Right lobe of liver (tissue), 6 donors: Measurements from ENCODE around the gene URAD. TPM values are rescaled to one million over a fixed set of nuclear protein-coding genes. Genes with fewer than 3 reads are reported as not detected.

Source experiments
- ATAC-seq, 4 donors: fragments of 200-7000 bp; cut with Tn5 transposase; one replicate each; pipeline ENCODE4 v1.9.1; 2020; ENCODE audit warnings: mild to moderate bottlenecking in 4 of 4, moderate library complexity in 4 of 4
- DNase-seq, 3 donors: peaks; one replicate each; pipeline ENCODE4 v3.0.0-alpha.2; 2020
- H3K27ac ChIP-seq, 3 donors: fragments of 200-600 bp; one replicate each; pipeline ENCODE4 v1.8.0; 2022
- H3K27me3 ChIP-seq, 2 donors: fragments of 200-600 bp; one replicate each; pipeline ENCODE4 v1.8.0; 2022
- H3K36me3 ChIP-seq, 4 donors: fragments of 200-600 bp; sonication (generic) in 1 of 4; one replicate each; pipeline versions ENCODE4 v1.5.1 to v1.8.0; 2017 to 2022; ENCODE audit warnings: control low read depth in 1 of 4
- H3K4me1 ChIP-seq, 4 donors: fragments of 200-600 bp; sonication (generic) in 1 of 4; one replicate each; pipeline versions ENCODE4 v1.5.1 to v1.8.0; 2017 to 2022; ENCODE audit warnings: control low read depth in 1 of 4
- H3K4me3 ChIP-seq, 3 donors: fragments of 200-600 bp; one replicate each; pipeline ENCODE4 v1.8.0; 2022
- H3K9me3 ChIP-seq, 4 donors: fragments of 200-600 bp; sonication (generic) in 1 of 4; one replicate each; pipeline versions ENCODE4 v1.5.1 to v1.8.0; 2017 to 2022; ENCODE audit warnings: control low read depth in 1 of 4
- CTCF ChIP-seq, 4 donors: fragments of 200-600 bp in 3 of 4; fragments of 450-650 bp in 1 of 4; IDR thresholded peaks; one replicate each; pipeline versions ENCODE4 v1.5.1 to v1.8.0; 2016 to 2022; ENCODE audit warnings: antibody characterized with exemption in 4 of 4, mild to moderate bottlenecking in 2 of 4
- POLR2A ChIP-seq: fragments of 450-650 bp; IDR thresholded peaks from one replicate; pipeline ENCODE4 v1.6.1; 2017; ENCODE audit warnings: antibody characterized with exemption, mild to moderate bottlenecking
- WGBS: methylation state at CpG from one replicate; pipeline ENCODE4 v1.1.6; 2018; ENCODE audit warnings: low coverage, low lambda C conversion rate; ENCODE audit not compliant: insufficient coverage; ENCODE audit errors: missing lambda C conversion rate; 5-methylcytosine and 5-hydroxymethylcytosine counted together
- intact Hi-C, 2 donors: fragments of 100-400 bp; cut with DNase I; formaldehyde crosslinking; loops; one replicate each; pipeline versions ENCODE4 v1.11.2 to v1.14.1; 2022
- total RNA-seq, 6 experiments: library from RNA; depleted of rRNA in 2 of 6; stranded (reverse); fragments of >200 nt in 2 of 6; fragmentation: NEBNext Ultra II Directional in 3 of 6; extraction: Animal tissue kit (Norgen Biotek cat#: 25700) in 3 of 6; gene quantifications; one replicate each; pipeline versions ENCODE4 v1.1.0 to v1.2.4, GENCODE V29; 2016 to 2023
- donor health status: DM: no; HTN: yes; CAD: no.
- donor health status: DM: no; HTN: no; CAD: no.
- donor health status: DM: no; HTN: no; CAD: no.
- donor health status: DM: no; HTN: yes; CAD: no.
- donor health status: DM: no; HTN: yes; CAD: no.

The URAD gene
- total RNA-seq, 6 experiments from 2014 or later: not detected

GRCh38 chr13:28001049-28001448 is 12.6 kb upstream of the URAD start:
- no peak for DNase-seq
- TF ChIP-seq CTCF (IDR thresholded peaks at IDR 0.05): no peak
- TF ChIP-seq POLR2A: no peak
- Histone ChIP-seq H3K36me3 (no peaks in the 10 kb centered on the region), H3K4me1 (no peaks in the 10 kb centered on the region), H3K4me3 (no peak overlapping the region), H3K9me3 (no peaks in the 10 kb centered on the region), H3K27me3 (no peaks in the 10 kb centered on the region), H3K27ac (no peak overlapping the region)
- no CpG with 5 or more reads among the region's 11 CpGs for WGBS
- ATAC-seq: peak in 1 of 4 donors; percentile 14
- intact Hi-C loops: no loop called here

- intact Hi-C loops: no loop called here
- Histone ChIP-seq H3K4me1 (no peaks in the 10 kb centered on the region), H3K27ac (no peak overlapping the region), H3K9me3 (no peaks in the 10 kb centered on the region), H3K36me3 (no peaks in the 10 kb centered on the region), H3K27me3 (no peaks in the 10 kb centered on the region), H3K4me3 (no peak overlapping the region)
- WGBS: 51% methylated on average over 3 of the region's 5 CpGs
- TF ChIP-seq CTCF (IDR thresholded peaks at IDR 0.05): no peak
- no peak for TF ChIP-seq POLR2A
- ATAC-seq: peak in 2 of 4 donors; percentile 30 to 34
- DNase-seq: no peak
These were observed 12.1 kb upstream of the URAD start for GRCh38 chr13:28000567-28000966.

- DNase-seq (no peak), ATAC-seq (peak; percentile 50 to 63 (median 58))
- Histone ChIP-seq H3K27ac (no peak overlapping the region), H3K9me3 (no peaks in the 10 kb centered on the region), H3K4me1 (no peaks in the 10 kb centered on the region), H3K4me3 (no peak overlapping the region), H3K36me3 (no peaks in the 10 kb centered on the region), H3K27me3 (no peaks in the 10 kb centered on the region)
- peak in 3 of 4 donors; percentile 17 to 35 (median 23) for TF ChIP-seq CTCF (IDR thresholded peaks at IDR 0.05)
- no peak for TF ChIP-seq POLR2A
- WGBS: 66% methylated on average over 7 of the region's 7 CpGs
- intact Hi-C loops: no loop called here
These were observed 9.5 kb upstream of the URAD start for GRCh38 chr13:27997904-27998522.

GRCh38 chr13:27991881-27992280 is 3.4 kb upstream of the URAD start:
- Histone ChIP-seq H3K27me3 (no peaks in the 10 kb centered on the region), H3K36me3 (no peaks in the 10 kb centered on the region), H3K27ac (no peak overlapping the region), H3K4me1 (no peaks in the 10 kb centered on the region), H3K4me3 (no peak overlapping the region), H3K9me3 (no peaks in the 10 kb centered on the region)
- intact Hi-C loops: no loop called here
- no peak for DNase-seq
- 75% methylated on average over 6 of the region's 6 CpGs for WGBS
- ATAC-seq: no peak
- TF ChIP-seq POLR2A (no peak), CTCF (IDR thresholded peaks at IDR 0.05) (no peak)
